Amygdala (tissue), 56 donors: ENCODE data around the gene TK1.
A peak's percentile ranks its signal among the peaks of the same experiment; 100 is the strongest.

Source experiments
- DNase-seq, 56 donors: peaks; one replicate each; lab custom pipeline; 2025; lab: John Stamatoyannopoulos, UW

TK1 gene

GRCh38 chr17:78127239-78127887 is 59.5 kb downstream of the TK1 start:
- DNase-seq: peak in 55 of 56 donors; percentile 35 to 96 (median 82)

GRCh38 chr17:78126895-78127238 is 60.0 kb downstream of the TK1 start:
- DNase-seq: no peak

- DNase-seq: peak in 2 of 56 donors; percentile 11 to 33
Observed at GRCh38 chr17:78125976-78126894, 60.6 kb downstream of the TK1 start.

GRCh38 chr17:78125138-78125913 is 61.5 kb downstream of the TK1 start:
- no peak for DNase-seq

GRCh38 chr17:78124836-78125137 is 62.1 kb downstream of the TK1 start:
- DNase-seq: no peak
